ENCODE data around the gene ESRRG. TPM values are rescaled to one million over a fixed set of nuclear protein-coding genes. Genes with fewer than 3 reads are reported as not detected.

ESRRG gene
- total and polyA plus RNA-seq, 10 donors: 0.29 to 11.9 (median 2.2) TPM

DNA sequence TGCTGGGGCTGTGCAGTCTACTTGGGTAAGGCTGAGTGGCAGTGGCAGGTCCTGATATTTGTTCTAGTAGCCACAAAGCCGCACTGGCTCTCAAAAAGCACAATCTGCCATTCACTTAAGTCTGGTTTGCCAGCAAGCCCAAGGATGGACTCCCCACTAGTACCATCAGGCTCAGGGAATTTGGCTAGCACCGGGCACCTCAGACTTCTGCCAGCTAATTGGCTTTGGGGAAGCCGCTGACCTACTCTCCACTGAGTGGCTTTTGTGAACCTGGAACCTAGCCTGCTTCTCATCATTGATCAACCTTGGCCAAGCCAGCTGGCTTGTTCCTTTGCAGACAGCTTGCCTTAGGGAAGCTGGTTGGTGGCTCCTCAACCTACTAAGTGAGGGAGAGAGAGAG lies 83.1 kb downstream of the ESRRG start:
- no peak for DNase-seq
- no peak overlapping the region for H3K27ac ChIP-seq
- no peaks in the 10 kb centered on the region for H3K36me3 ChIP-seq
- TF ChIP-seq, protein P1, sequence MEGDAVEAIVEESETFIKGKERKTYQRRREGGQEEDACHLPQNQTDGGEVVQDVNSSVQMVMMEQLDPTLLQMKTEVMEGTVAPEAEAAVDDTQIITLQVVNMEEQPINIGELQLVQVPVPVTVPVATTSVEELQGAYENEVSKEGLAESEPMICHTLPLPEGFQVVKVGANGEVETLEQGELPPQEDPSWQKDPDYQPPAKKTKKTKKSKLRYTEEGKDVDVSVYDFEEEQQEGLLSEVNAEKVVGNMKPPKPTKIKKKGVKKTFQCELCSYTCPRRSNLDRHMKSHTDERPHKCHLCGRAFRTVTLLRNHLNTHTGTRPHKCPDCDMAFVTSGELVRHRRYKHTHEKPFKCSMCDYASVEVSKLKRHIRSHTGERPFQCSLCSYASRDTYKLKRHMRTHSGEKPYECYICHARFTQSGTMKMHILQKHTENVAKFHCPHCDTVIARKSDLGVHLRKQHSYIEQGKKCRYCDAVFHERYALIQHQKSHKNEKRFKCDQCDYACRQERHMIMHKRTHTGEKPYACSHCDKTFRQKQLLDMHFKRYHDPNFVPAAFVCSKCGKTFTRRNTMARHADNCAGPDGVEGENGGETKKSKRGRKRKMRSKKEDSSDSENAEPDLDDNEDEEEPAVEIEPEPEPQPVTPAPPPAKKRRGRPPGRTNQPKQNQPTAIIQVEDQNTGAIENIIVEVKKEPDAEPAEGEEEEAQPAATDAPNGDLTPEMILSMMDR (IDR thresholded peaks at IDR 0.05 in 8 of 11, conservative IDR thresholded peaks at IDR 0.05 in 3 of 11): no peak
- no peak for TF ChIP-seq POLR2A (IDR thresholded peaks at IDR 0.05)
- no peak for TF ChIP-seq POLR2AphosphoS5 (IDR thresholded peaks at IDR 0.05)
- H3K27me3 ChIP-seq (replicated peaks in 1 of 7): no peaks in the 10 kb centered on the region
- H3K4me1 ChIP-seq: no peaks in the 10 kb centered on the region
- 56 to 100% (median 87%) methylated on average over 2 to 3 of the region's 3 CpGs for WGBS, 5 donors
- H3K9me3 ChIP-seq: no peaks in the 10 kb centered on the region
- no peak overlapping the region for H3K4me3 ChIP-seq
- intact Hi-C loops (cut with DNase I; ENCODE audit: low total_unique reads): no loop called here

GRCh38 chr1:216632980-216633379 lies 90.2 kb downstream of the ESRRG start:
- H3K9me3 ChIP-seq: no peaks in the 10 kb centered on the region
- no peak overlapping the region for H3K4me3 ChIP-seq
- no peaks in the 10 kb centered on the region for H3K27me3 ChIP-seq (replicated peaks in 1 of 7)
- intact Hi-C loops (cut with DNase I; ENCODE audit: low total_unique reads): no loop called here
- no peak for DNase-seq
- TF ChIP-seq POLR2A (IDR thresholded peaks at IDR 0.05) (no peak), POLR2AphosphoS5 (IDR thresholded peaks at IDR 0.05) (no peak)
- TF ChIP-seq, protein P1 (IDR thresholded peaks at IDR 0.05 in 8 of 11, conservative IDR thresholded peaks at IDR 0.05 in 3 of 11): no peak
- WGBS, 5 donors: 76 to 88% (median 87%) methylated on average over 3 of the region's 3 CpGs
- no peaks in the 10 kb centered on the region for H3K36me3 ChIP-seq
- H3K27ac ChIP-seq: no peak overlapping the region
- H3K4me1 ChIP-seq: no peaks in the 10 kb centered on the region

DNA sequence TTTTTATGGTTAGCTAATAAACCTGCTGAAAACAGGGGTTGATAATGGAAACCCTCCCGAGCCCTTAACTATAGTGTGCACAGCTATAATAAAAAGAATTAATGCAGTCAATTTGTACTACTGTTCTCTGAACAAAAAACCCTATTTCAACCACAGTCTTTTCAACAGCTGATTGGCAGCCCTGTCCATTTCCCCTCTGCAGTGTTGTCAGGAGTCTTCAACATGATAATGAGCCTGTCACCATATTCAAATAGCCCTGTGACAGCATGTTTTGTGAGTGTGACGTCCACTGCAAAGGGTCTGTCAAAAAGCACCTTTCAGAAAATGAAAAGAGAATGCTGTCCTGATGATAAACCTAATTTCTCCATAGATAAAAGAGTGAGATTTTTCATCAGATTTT lies 92.7 kb downstream of the ESRRG start:
- Histone ChIP-seq H3K36me3 (no peaks in the 10 kb centered on the region), H3K27ac (no peak overlapping the region), H3K9me3 (no peaks in the 10 kb centered on the region), H3K27me3 (replicated peaks in 1 of 7) (no peaks in the 10 kb centered on the region), H3K4me1 (no peaks in the 10 kb centered on the region), H3K4me3 (no peak overlapping the region)
- intact Hi-C loops (cut with DNase I; ENCODE audit: low total_unique reads): no loop called here
- no peak for TF ChIP-seq POLR2A (IDR thresholded peaks at IDR 0.05)
- no peak for DNase-seq
- WGBS, 5 donors: 72 to 83% (median 76%) methylated on average over 2 of the region's 2 CpGs

DNA sequence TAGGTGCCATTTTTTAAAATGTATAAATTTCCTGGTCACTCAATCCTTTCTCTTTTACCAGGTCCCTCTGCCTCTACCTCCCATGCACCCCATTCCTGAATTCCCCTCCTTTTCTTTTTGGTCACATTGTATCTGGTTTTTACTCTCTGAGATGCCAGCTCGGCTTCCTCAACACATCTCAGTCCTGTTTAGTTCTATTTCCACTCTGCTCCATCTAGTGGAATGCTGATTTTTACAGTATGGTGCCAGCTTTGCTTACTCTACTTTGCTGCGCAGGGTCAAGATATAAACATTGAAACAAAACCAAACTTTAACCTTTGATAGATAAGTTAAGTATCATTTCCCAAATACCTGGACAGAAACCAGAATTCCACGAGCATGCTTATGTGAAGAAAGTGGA lies 96.0 kb downstream of the ESRRG start:
- H3K9me3 ChIP-seq: no peaks in the 10 kb centered on the region
- TF ChIP-seq POLR2A (IDR thresholded peaks at IDR 0.05) (no peak), POLR2AphosphoS5 (IDR thresholded peaks at IDR 0.05) (no peak)
- TF ChIP-seq, protein P1 (IDR thresholded peaks at IDR 0.05 in 8 of 11, conservative IDR thresholded peaks at IDR 0.05 in 3 of 11): no peak
- H3K27ac ChIP-seq: no peak overlapping the region
- H3K36me3 ChIP-seq: no peaks in the 10 kb centered on the region
- H3K27me3 ChIP-seq (replicated peaks in 1 of 7): no peaks in the 10 kb centered on the region
- DNase-seq: no peak
- 61 to 83% (median 73%) methylated on average over 3 of the region's 3 CpGs for WGBS, 5 donors
- H3K4me3 ChIP-seq: no peak overlapping the region
- intact Hi-C loops (cut with DNase I; ENCODE audit: low total_unique reads): no loop called here
- H3K4me1 ChIP-seq: no peaks in the 10 kb centered on the region
